H1 (cell line): ENCODE data around the gene SULF2. TPM values are rescaled to one million over a fixed set of nuclear protein-coding genes. Genes with fewer than 3 reads are reported as not detected.

Experiments used
- CTCF ChIA-PET: fragments of 300-600 bp; sonication (Branson Sonifier 250); formaldehyde crosslinking; loops from one replicate; lab custom pipeline; 2021; ENCODE audit not compliant: partially characterized antibody; lab: Charles Lee
- POLR2A ChIA-PET: fragments of 300-600 bp; sonication (Branson Sonifier 250); formaldehyde crosslinking; loops from one replicate; lab custom pipeline; 2021; ENCODE audit warnings: inconsistent platforms; ENCODE audit not compliant: partially characterized antibody; lab: Charles Lee
- DNase-seq, 2 experiments: peaks; one replicate each; pipeline versions ENCODE4 v3.0.0 to v3.0.0-alpha.2; 2010 to 2022; ENCODE audit warnings: low spot score in 2 of 2, low read depth in 1 of 2, mixed read lengths in 1 of 2
- FAIRE-seq: peaks from 2 replicates; lab custom pipeline; 2011; peaks lifted over from hg19 to GRCh38; lab: Jason Lieb, UNC
- H2AFZ ChIP-seq: 2 replicates; pipeline ENCODE4 v1.8.1; 2012; ENCODE audit warnings: low read length, inconsistent platforms
- H2AK5ac ChIP-seq: 2 replicates; pipeline ENCODE4 v1.6.1; 2013; ENCODE audit warnings: low read depth, low read length
- H2BK120ac ChIP-seq: replicated peaks from 2 replicates; pipeline ENCODE3; 2013; ENCODE audit warnings: low read depth, low read length, inconsistent platforms
- H2BK12ac ChIP-seq: 2 replicates; pipeline ENCODE4 v1.6.1; 2013; ENCODE audit warnings: low read depth, low read length
- H2BK15ac ChIP-seq: 2 replicates; pipeline ENCODE4 v1.6.1; 2013; ENCODE audit warnings: low read length
- H2BK20ac ChIP-seq: 2 replicates; pipeline ENCODE4 v1.6.1; 2013; ENCODE audit warnings: low read length
- H2BK5ac ChIP-seq: 2 replicates; pipeline ENCODE4 v1.6.1; 2013; ENCODE audit warnings: low read depth, low read length
- H3K14ac ChIP-seq: 2 replicates; pipeline ENCODE4 v1.6.1; 2013; ENCODE audit warnings: inconsistent platforms; ENCODE audit not compliant: insufficient read length
- H3K18ac ChIP-seq: 2 replicates; pipeline ENCODE4 v1.6.1; 2013; ENCODE audit warnings: low read length; ENCODE audit errors: extremely low read depth
- H3K23ac ChIP-seq: 2 replicates; pipeline ENCODE4 v1.6.1; 2013; ENCODE audit warnings: inconsistent platforms; ENCODE audit not compliant: insufficient read length
- H3K23me2 ChIP-seq: 2 replicates; pipeline ENCODE4 v1.6.1; 2013; ENCODE audit warnings: low read depth, low read length
- H3K27ac ChIP-seq: 2 replicates; pipeline ENCODE4 v1.6.1; 2011; ENCODE audit warnings: low read depth, low read length, inconsistent platforms
- H3K27me3 ChIP-seq, 4 experiments: replicated peaks in 1 of 4; 1 replicate in 1 of 4; 2 replicates in 3 of 4; pipeline versions ENCODE4 v1.6.1 to v1.8.1; 2011 to 2013; ENCODE audit warnings: low read length in 3 of 4, mild to moderate bottlenecking in 3 of 4, inconsistent platforms in 2 of 4, mixed read lengths in 2 of 4, moderate library complexity in 1 of 4; ENCODE audit not compliant: control insufficient read depth in 3 of 4, insufficient read depth in 3 of 4; ENCODE audit errors: extremely low read depth in 1 of 4
- H3K36me3 ChIP-seq, 4 experiments: 2 replicates each; pipeline versions ENCODE4 v1.6.1 to v1.8.1; 2011 to 2013; ENCODE audit warnings: mild to moderate bottlenecking in 4 of 4, low read length in 3 of 4, moderate library complexity in 2 of 4, control low read depth in 1 of 4, inconsistent platforms in 1 of 4; ENCODE audit not compliant: insufficient read depth in 4 of 4, control insufficient read depth in 2 of 4
- H3K4ac ChIP-seq: replicated peaks from 2 replicates; pipeline ENCODE3; 2013; ENCODE audit warnings: low read length, low read depth, mixed read lengths, inconsistent platforms; ENCODE audit not compliant: insufficient read length
- H3K4me1 ChIP-seq, 4 experiments: replicated peaks in 1 of 4; 1 replicate in 1 of 4; 2 replicates in 3 of 4; pipeline versions ENCODE4 v1.6.1 to v1.8.1; 2011 to 2013; ENCODE audit warnings: low read length in 3 of 4, inconsistent platforms in 2 of 4, mixed read lengths in 1 of 4; ENCODE audit not compliant: insufficient read depth in 4 of 4, control insufficient read depth in 3 of 4
- H3K4me2 ChIP-seq, 2 experiments: 2 replicates each; pipeline versions ENCODE4 v1.6.1 to v1.8.1; 2011 to 2013; ENCODE audit warnings: low read depth in 2 of 2, low read length in 2 of 2, control low read depth in 1 of 2, inconsistent platforms in 1 of 2, mild to moderate bottlenecking in 1 of 2; ENCODE audit not compliant: insufficient read depth in 1 of 2
- H3K4me3 ChIP-seq, 4 experiments: fragments of 200-600, 300-600 bp in 1 of 4; sonication (generic), shearing (Covaris generic), sonication (Bioruptor Twin) in 1 of 4; 2 replicates each; pipeline versions ENCODE4 v1.5.1 to v1.8.1; 2011 to 2016; ENCODE audit warnings: low read length in 4 of 4, low read depth in 3 of 4, control low read depth in 2 of 4, inconsistent platforms in 2 of 4, mild to moderate bottlenecking in 2 of 4, mixed read lengths in 1 of 4, moderate library complexity in 1 of 4; ENCODE audit not compliant: insufficient read depth in 2 of 4; ENCODE audit errors: extremely low read depth in 1 of 4
- H3K56ac ChIP-seq: replicated peaks from 2 replicates; pipeline ENCODE3; 2013; ENCODE audit warnings: low read depth, mild to moderate bottlenecking, mixed read lengths, low read length, inconsistent platforms; ENCODE audit not compliant: insufficient read length
- H3K79me1 ChIP-seq: 2 replicates; pipeline ENCODE4 v1.6.1; 2013; ENCODE audit warnings: low read depth, low read length, control low read depth
- H3K79me2 ChIP-seq, 2 experiments: 2 replicates each; pipeline versions ENCODE4 v1.6.1 to v1.8.1; 2012 to 2013; ENCODE audit warnings: low read length in 2 of 2, mild to moderate bottlenecking in 2 of 2, inconsistent platforms in 1 of 2; ENCODE audit not compliant: insufficient read depth in 2 of 2, control insufficient read depth in 1 of 2
- H3K9ac ChIP-seq, 4 experiments: replicated peaks in 1 of 4; 1 replicate in 1 of 4; 2 replicates in 3 of 4; pipeline versions ENCODE4 v1.6.1 to v1.8.1; 2011 to 2013; ENCODE audit warnings: low read depth in 3 of 4, low read length in 3 of 4, control low read depth in 2 of 4, mild to moderate bottlenecking in 2 of 4, moderate library complexity in 2 of 4, inconsistent platforms in 1 of 4; ENCODE audit errors: extremely low read depth in 1 of 4
- H3K9me3 ChIP-seq, 2 experiments: 2 replicates each; pipeline versions ENCODE4 v1.6.1 to v1.8.1; 2012 to 2013; ENCODE audit warnings: mild to moderate bottlenecking in 2 of 2, moderate library complexity in 2 of 2, control low read depth in 1 of 2, inconsistent platforms in 1 of 2, low read depth in 1 of 2, low read length in 1 of 2, mixed read lengths in 1 of 2; ENCODE audit not compliant: insufficient read depth in 2 of 2
- H4K20me1 ChIP-seq, 2 experiments: replicated peaks in 1 of 2; 2 replicates each; pipeline versions ENCODE3 to v1.8.1; 2011 to 2013; ENCODE audit warnings: inconsistent platforms in 2 of 2, low read length in 2 of 2, mild to moderate bottlenecking in 1 of 2; ENCODE audit not compliant: insufficient read depth in 2 of 2, control insufficient read depth in 1 of 2
- H4K5ac ChIP-seq: 2 replicates; pipeline ENCODE4 v1.6.1; 2013; ENCODE audit warnings: low read length, low read depth, mixed read lengths, inconsistent platforms; ENCODE audit not compliant: insufficient read length
- H4K8ac ChIP-seq: 2 replicates; pipeline ENCODE4 v1.8.0; 2013; ENCODE audit warnings: mild to moderate bottlenecking, moderate library complexity, low read length, inconsistent platforms; ENCODE audit not compliant: insufficient read depth; ENCODE audit errors: extremely low read depth
- H4K91ac ChIP-seq: replicated peaks from 2 replicates; pipeline ENCODE3; 2013; ENCODE audit warnings: low read length, mixed read lengths, inconsistent platforms; ENCODE audit not compliant: insufficient read length
- HDAC6 ChIP-seq: IDR thresholded peaks from one replicate; pipeline ENCODE4 v1.7.1; 2012; ENCODE audit warnings: low read depth, mild to moderate bottlenecking, inconsistent platforms, low read length, moderate library complexity
- KDM1A ChIP-seq: fragments of 200-600, 300-600 bp; sonication (generic); IDR thresholded peaks from 2 replicates; pipeline ENCODE4 v1.7.1; 2016; ENCODE audit warnings: mild to moderate bottlenecking, low read length, borderline replicate concordance
- SIX5 ChIP-seq: IDR thresholded peaks from 2 replicates; pipeline ENCODE4 v1.6.1; 2011; ENCODE audit warnings: mild to moderate bottlenecking, low read depth, low read length
- TEAD4 ChIP-seq: IDR thresholded peaks from 2 replicates; pipeline ENCODE4 v1.6.1; 2012; ENCODE audit warnings: low read depth, low read length, inconsistent platforms, mixed read lengths
- YY1 ChIP-seq: IDR thresholded peaks from 2 replicates; pipeline ENCODE4 v1.6.1; 2011; ENCODE audit warnings: low read depth, mild to moderate bottlenecking, low read length
- WGBS, 2 experiments: shearing (Covaris generic) in 1 of 2; methylation state at CpG; one replicate each; pipeline versions ENCODE4 v1.1.6 to v1.1.7; 2013 to 2015; ENCODE audit warnings: low lambda C conversion rate in 2 of 2, mixed read lengths in 2 of 2, inconsistent platforms in 1 of 2, low coverage in 1 of 2, missing lambda C conversion rate in 1 of 2; ENCODE audit not compliant: insufficient replicate concordance in 2 of 2, insufficient coverage in 1 of 2, insufficient read length in 1 of 2; ENCODE audit errors: extremely low coverage in 1 of 2, missing lambda C conversion rate in 1 of 2; 5-methylcytosine and 5-hydroxymethylcytosine counted together
- polyA plus RNA-seq, 7 experiments: library from polyadenylated mRNA; depleted of rRNA in 3 of 7; stranded (reverse) in 5 of 7; unstranded in 2 of 7; fragments of >200 nt in 5 of 7; fragments of 200-250 nt in 2 of 7; gene quantifications; 1 replicate in 5 of 7; 2 replicates in 1 of 7; 4 replicates in 1 of 7; pipeline versions ENCODE4 v1.2.1 to v1.2.3, GENCODE V29; 2011 to 2013; ENCODE audit warnings: missing spikeins in 2 of 7, mixed read lengths in 2 of 7
- total RNA-seq: library from RNA; stranded (reverse); fragmentation: NEBNext Ultra II Directional; extraction: Animal tissue kit (Norgen Biotek cat#: 25700); gene quantifications from 2 replicates; pipeline ENCODE4 v1.2.1, GENCODE V29; 2021

The SULF2 gene
- total and polyA plus RNA-seq, 2 of the 8 experiments (the other 6 are each of a cell fraction or from before 2014, with no cell fraction given), result 15.7 to 28.2 TPM

GRCh38 chr20:47765691-47766594 is 19.3 kb downstream of the SULF2 start:
- peak overlapping the region; percentile 37 to 51; a peak in 2 of 4 replicates for H3K4me2 ChIP-seq

More at GRCh38 chr20:47765691-47766594, 19.3 kb downstream of the SULF2 start:
- H3K9me3 ChIP-seq, result peaks cover 3 to 4% of the 10 kb centered on the region in 2 experiments; a peak in 1 of 4 replicates
- peaks cover 2 to 7% (median 4%) of the 10 kb centered on the region in 4 experiments; a peak in 4 of 7 replicates for H3K4me1 ChIP-seq
- H3K18ac ChIP-seq, result peak overlapping the region; percentile 52
- no peak overlapping the region for H3K9ac ChIP-seq
- ChIA-PET POLR2A (no interaction called here), CTCF (interaction anchor here (0.7 to 2.6 kb wide), 6 partner anchors 9 to 171 kb away, joined by 3 to 9 read pairs (median 5); no protein-coding TSS in a partner anchor)
- H2BK20ac ChIP-seq, result no peak overlapping the region
- H3K4ac ChIP-seq, result no peak overlapping the region
- FAIRE-seq (peak; percentile 48), DNase-seq (no peak)
- no peak overlapping the region for H3K23ac ChIP-seq
- no peak overlapping the region for H3K27ac ChIP-seq
- no peaks in the 10 kb centered on the region for H4K20me1 ChIP-seq
- 0 out of 2 replicates have a peak overlapping the region, but pooled peaks have one; percentile 61 for H2AFZ ChIP-seq
- 0 out of 2 replicates have a peak overlapping the region, but pooled peaks have one; percentile 71 for H2BK12ac ChIP-seq
- H2AK5ac ChIP-seq, result no peak overlapping the region
- H2BK120ac ChIP-seq, result no peak overlapping the region
- no peaks in the 10 kb centered on the region for H3K79me2 ChIP-seq
- peak overlapping the region in 1 of 4 experiments; percentile 5; a peak in 1 of 8 replicates for H3K4me3 ChIP-seq
- TF ChIP-seq YY1 (peak; percentile 84), SIX5 (no peak), TEAD4 (peak; percentile 73), HDAC6 (no peak), KDM1A (no peak)
- no peaks in the 10 kb centered on the region for H3K79me1 ChIP-seq
- 0 out of 2 replicates have a peak overlapping the region, but pooled peaks have one; percentile 11 for H2BK5ac ChIP-seq
- H3K23me2 ChIP-seq, result 0 out of 2 replicates have a peak, but pooled peaks cover 2% of the 10 kb centered on the region
- H4K5ac ChIP-seq, result no peak overlapping the region
- WGBS, 2 experiments, result 58% methylated on average over 4 of the region's 4 CpGs; no CpG with 5 or more reads in 1 of the 2 experiments
- H4K8ac ChIP-seq, result no peak overlapping the region
- no peak overlapping the region for H3K56ac ChIP-seq
- H3K36me3 ChIP-seq, result no peaks in the 10 kb centered on the region
- no peak overlapping the region for H4K91ac ChIP-seq
- H3K14ac ChIP-seq, result no peak overlapping the region
- peak overlapping the region; percentile 89; the same call in 1 of the 2 replicates for H2BK15ac ChIP-seq
- no peaks in the 10 kb centered on the region for H3K27me3 ChIP-seq
